ENCODE results near the gene CD300H. TPM values are rescaled to one million over a fixed set of nuclear protein-coding genes. Genes with fewer than 3 reads are reported as not detected.

The CD300H gene
- total RNA-seq, 1 donor: not detected

DNA sequence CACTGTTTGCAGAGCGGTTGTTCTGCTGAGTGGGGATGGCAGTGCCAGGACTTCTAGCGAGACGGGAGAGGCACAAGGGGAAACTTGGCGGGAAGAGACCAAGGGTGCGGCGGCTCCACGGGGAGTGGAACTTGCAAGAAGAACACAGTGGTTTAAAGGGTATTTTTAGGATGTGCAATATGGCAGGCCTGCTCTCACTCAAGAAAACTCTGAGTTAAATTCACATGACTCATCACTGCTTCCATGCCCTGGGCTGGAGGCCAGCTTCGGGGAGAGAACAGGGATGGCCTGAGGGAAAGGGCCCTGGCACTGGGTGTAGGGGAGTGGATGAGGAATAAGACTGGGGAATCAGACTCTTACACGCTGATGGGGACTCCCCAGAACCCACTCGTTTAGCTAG is 38.1 kb upstream of the CD300H start:
- TF ChIP-seq, protein P1, sequence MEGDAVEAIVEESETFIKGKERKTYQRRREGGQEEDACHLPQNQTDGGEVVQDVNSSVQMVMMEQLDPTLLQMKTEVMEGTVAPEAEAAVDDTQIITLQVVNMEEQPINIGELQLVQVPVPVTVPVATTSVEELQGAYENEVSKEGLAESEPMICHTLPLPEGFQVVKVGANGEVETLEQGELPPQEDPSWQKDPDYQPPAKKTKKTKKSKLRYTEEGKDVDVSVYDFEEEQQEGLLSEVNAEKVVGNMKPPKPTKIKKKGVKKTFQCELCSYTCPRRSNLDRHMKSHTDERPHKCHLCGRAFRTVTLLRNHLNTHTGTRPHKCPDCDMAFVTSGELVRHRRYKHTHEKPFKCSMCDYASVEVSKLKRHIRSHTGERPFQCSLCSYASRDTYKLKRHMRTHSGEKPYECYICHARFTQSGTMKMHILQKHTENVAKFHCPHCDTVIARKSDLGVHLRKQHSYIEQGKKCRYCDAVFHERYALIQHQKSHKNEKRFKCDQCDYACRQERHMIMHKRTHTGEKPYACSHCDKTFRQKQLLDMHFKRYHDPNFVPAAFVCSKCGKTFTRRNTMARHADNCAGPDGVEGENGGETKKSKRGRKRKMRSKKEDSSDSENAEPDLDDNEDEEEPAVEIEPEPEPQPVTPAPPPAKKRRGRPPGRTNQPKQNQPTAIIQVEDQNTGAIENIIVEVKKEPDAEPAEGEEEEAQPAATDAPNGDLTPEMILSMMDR (IDR thresholded peaks at IDR 0.05; ENCODE audit: insufficient read depth, low read depth, low read length): no peak
- no peak overlapping the region for H3K4me3 ChIP-seq (ENCODE audit: low read depth, low read length)
- DNase-seq (ENCODE audit: low read depth): peak; percentile 58

DNA sequence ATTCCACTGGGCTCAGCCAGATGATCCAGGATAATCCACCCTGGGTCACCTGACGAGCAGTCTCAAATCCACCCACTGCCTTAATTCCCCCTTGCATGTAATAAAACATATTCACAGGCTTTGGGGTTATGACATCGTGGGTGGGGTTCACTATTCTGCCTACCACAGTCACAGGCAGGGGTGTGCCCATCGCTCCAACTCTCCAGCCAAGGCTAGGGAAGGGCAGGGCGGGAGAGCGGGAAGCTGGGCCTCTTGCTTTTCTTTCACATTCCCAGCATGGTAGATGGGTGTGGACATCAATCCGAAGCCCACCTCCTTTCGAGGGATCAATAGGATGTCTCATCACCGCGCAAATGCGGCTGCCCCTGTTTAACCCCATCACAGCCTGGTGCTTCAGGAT is 37.5 kb upstream of the CD300H start:
- DNase-seq (ENCODE audit: low read depth): no peak
- H3K4me3 ChIP-seq (ENCODE audit: low read depth, low read length): no peak overlapping the region
- TF ChIP-seq, protein P1 (IDR thresholded peaks at IDR 0.05; ENCODE audit: insufficient read depth, low read depth, low read length): no peak

DNA sequence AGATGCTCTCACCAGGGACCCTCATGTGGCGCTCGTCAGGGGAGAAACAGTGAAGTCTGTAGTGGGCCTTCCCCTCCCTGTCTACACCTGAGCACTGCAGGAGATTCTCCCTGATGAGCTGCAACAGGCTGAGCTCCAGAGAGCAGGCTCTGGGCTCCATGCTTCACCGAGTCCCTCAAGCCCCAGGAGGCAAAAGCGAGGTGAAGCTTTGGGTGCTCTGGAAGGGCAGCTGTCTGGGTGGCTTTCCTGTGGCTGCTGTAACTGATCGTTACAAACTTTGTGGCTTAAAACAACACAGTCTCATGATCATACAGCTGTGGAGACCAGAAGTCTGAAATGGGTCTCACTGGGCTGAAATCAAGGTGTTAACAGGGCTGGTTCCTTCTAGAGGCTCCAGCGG is 36.9 kb upstream of the CD300H start:
- TF ChIP-seq, protein P1 (IDR thresholded peaks at IDR 0.05; ENCODE audit: insufficient read depth, low read depth, low read length): no peak
- no peak overlapping the region for H3K4me3 ChIP-seq (ENCODE audit: low read depth, low read length)
- no peak for DNase-seq (ENCODE audit: low read depth)

DNA sequence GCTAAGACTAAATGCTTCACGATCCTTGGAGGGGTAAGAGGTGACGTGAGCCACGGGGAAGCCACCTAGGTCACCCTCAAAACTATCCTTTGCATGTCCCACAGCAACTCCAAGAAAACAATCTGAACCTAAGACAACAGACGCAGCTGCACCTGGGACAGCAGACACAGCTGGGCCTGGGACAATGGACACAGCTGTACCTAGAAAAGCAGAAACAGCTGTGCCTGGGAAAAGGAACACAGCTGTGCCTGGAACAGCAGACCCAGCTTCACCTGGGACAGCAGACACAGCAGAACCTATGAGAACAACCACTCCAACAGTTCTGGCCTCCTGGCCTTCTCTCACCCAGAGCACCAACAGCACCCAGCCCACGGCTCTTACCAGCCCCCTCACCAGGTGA is 36.4 kb upstream of the CD300H start:
- TF ChIP-seq, protein P1 (IDR thresholded peaks at IDR 0.05; ENCODE audit: insufficient read depth, low read depth, low read length): no peak
- DNase-seq (ENCODE audit: low read depth): no peak
- no peak overlapping the region for H3K4me3 ChIP-seq (ENCODE audit: low read depth, low read length)

DNA sequence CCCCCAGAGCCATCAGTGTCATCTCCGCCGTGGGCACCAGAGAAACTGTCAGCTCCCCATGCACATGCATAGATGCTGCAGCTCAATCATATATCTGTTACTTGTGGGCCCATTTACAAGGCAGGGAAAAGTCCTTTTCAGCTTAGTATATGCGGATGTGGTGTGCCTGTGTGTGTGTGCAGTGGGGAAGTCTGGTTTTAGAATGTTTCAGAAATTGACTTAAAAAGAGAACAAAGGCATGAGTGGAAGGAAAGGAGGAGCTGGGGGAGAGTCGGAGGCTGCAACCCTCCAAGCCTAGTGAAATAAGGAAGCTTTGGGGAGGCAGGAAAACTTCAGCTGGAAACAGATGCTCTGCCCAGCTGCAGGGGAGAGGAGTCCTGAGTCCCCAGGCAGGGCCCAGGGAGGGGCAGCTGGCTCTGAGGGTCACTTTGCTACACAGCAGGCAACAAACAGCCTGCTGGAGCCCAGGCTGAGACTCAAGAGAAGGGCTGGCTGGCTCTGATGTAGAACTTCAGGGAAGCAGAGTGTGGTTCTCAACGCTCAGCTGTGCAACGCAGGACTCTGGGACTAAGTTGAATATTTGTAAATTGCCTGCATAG is 35.8 kb upstream of the CD300H start:
- DNase-seq (ENCODE audit: low read depth): no peak
- TF ChIP-seq, protein P1 (IDR thresholded peaks at IDR 0.05; ENCODE audit: insufficient read depth, low read depth, low read length): no peak
- H3K4me3 ChIP-seq (ENCODE audit: low read depth, low read length): no peak overlapping the region

DNA sequence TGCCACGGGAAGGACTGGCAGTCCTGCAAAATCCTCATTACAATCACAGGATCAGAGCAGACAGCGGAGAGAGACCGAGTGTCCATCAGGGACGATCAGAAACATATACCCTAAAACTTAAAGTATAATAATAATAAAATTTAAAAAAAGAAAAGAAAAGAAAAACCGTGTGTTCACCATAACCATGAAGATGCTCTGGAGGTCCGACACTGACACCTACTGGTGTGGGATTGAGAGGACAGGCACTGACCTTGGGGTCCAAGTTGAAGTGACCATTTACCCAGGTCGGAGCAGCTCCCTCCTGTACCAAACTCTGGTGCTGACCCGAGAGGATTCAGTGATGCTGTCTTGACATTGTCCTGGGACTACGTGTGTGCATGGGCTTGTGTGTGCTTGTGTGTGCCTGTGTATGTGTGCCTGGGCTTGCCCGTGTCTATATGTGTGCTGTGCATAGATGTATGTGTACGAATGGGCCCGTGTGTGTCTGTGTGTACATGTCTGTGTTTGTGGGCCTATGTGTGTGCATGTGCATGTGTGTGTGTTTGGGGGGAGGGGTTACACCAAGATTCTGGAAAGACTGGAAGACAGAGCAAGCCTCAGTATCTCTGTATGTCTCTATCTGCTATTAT is 34.7 kb upstream of the CD300H start:
- peak; percentile 45 for DNase-seq (ENCODE audit: low read depth)
- TF ChIP-seq, protein P1 (IDR thresholded peaks at IDR 0.05; ENCODE audit: insufficient read depth, low read depth, low read length): peak; percentile 67
- H3K4me3 ChIP-seq (ENCODE audit: low read depth, low read length): no peak overlapping the region
